CD4-positive, alpha-beta T cell treated with Interleukin-1 beta for 1 hour (primary cell): ENCODE measurements around the gene ANKRD24.
A peak's percentile ranks its signal among the peaks of the same experiment; 100 is the strongest.
"Not testable (repeated sequence)": the region's sequence is repeated elsewhere in the genome, so short reads cannot be mapped to it uniquely, and the experiment has no call there.

Experiments
- DNase-seq, 2 donors: peaks; one replicate each; pipeline ENCODE4 v3.0.0-alpha.2; 2020 to 2022

ANKRD24 gene

GRCh38 chr19:4199699-4200293 is 17.3 kb downstream of the ANKRD24 start:
- DNase-seq, result no peak

DNA sequence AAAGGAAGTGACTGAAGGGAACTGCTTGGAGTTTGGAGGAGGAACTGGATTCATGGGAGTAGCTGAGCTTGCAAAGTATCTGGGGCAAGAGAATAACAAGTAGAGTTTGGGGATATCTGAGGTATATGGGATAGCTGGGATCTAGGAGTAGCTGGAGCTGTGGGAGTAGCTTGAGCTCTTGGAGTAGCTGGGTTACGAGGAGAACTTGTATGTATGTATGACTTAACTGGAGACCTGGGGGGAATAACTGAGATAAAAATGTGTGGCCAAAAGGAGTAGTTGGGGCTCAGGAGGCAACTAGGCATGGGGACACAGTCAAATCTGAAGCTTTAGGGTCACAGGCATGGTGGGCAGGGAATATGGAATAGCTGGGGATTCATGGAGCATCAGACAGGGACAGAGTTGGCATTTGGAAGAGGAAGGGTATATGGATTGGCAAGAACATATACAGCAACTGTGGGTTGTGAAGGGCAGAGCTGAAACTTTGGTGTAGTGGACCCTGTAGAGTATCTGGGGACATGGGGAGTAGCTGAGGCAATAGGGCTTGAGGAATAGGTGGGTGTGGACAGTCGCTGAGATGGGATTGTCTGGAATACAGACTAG is 18.6 kb downstream of the ANKRD24 start:
- DNase-seq, result no peak

GRCh38 chr19:4201798-4202197 is 19.3 kb downstream of the ANKRD24 start:
- DNase-seq, result no peak

GRCh38 chr19:4206818-4207484 is 24.5 kb downstream of the ANKRD24 start:
- no peak for DNase-seq

DNA sequence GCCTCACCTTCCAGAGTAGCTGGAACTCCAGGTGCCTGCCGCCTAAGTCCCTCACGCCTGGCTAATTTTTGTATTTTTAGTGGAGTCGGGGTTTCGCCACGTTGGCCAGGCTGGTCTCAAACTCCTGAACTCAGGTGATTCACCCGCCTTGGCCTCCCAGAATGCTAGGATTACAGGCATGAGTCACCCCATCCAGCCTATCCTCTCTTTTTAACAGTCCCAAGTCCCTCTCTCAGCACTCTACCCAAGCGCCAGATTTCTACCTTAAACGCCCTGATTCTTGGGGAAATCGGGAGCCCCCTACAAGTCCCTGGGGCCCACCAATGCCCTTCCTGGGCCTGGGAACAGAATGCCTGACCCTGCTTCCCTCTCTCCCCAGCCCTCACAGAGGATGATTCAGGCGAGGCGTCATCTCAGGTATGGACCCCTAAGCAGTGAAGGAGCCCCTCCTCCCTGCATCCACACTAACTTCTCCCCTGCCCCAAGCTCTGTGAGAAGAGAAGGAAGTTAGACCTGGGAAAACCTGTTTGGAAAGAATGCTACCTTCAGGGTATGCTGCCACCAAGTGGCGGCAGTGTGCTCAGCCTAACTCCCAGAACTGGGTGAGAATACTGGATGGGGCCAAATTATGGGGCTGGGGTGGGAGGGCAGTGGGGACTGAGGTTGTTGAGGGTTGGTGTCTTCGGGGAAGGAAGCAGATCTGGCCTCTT is 26.1 kb downstream of the ANKRD24 start:
- no peak for DNase-seq

GRCh38 chr19:4210166-4210731 is 27.8 kb downstream of the ANKRD24 start:
- DNase-seq, result no peak

DNA sequence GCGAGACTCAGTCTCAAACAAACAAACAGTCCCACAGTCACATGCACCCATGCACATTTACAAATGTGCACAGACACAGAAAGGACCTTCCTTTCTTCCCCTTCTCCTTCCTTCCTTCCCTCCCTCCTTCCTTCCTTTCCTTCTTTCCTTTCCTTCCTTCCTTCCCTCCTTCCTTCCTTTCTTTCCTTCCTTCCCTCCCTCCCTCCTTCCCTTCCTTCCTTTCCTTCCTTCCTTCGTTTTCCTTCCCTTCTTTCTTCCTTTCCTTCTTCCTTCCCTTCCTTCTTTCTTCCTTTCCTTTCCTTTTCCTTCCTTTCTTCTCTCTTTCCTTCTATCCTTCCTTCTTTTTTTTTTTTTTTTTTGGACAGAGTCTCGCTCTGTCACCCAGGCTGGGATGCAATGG is 30.6 kb downstream of the ANKRD24 start:
- DNase-seq, result no peak

DNA sequence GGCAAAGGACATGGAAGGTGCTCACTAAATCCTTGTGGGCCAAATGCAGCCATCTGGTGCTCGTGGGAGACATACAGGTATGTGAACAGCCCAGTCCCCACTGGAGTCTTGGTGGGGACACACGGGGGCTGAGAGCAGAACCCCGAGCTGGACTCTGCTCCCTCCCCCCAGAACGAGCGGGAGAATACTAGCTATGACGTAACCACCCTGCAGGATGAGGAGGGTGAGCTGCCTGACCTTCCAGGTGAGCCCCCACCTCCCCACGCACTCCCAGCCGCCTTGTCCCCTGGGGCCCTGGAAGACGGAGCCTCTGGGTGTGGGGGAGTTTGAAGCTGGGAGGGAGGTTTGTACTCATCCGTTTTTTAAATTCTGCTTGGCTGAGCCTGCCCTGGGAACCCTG is 33.3 kb downstream of the ANKRD24 start:
- DNase-seq, result no peak

DNA sequence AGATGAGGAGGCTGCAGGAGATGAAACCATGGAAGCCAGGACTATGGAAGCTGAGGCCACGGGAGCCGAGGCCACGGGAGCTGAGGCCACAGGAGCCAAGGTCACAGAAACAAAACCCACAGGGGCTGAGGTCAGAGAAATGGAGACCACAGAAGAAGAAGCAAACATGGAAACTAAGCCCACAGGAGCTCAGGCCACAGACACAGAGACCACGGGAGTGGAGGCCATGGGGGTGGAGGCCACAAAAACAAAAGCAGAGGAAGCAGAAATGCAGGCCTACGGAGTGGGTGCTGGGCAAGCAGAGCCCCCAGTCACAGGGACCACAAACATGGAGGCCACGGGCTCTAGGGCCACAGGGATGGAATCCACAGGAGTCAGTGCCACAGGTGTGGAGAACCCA is 34.4 kb downstream of the ANKRD24 start:
- no peak for DNase-seq

DNA sequence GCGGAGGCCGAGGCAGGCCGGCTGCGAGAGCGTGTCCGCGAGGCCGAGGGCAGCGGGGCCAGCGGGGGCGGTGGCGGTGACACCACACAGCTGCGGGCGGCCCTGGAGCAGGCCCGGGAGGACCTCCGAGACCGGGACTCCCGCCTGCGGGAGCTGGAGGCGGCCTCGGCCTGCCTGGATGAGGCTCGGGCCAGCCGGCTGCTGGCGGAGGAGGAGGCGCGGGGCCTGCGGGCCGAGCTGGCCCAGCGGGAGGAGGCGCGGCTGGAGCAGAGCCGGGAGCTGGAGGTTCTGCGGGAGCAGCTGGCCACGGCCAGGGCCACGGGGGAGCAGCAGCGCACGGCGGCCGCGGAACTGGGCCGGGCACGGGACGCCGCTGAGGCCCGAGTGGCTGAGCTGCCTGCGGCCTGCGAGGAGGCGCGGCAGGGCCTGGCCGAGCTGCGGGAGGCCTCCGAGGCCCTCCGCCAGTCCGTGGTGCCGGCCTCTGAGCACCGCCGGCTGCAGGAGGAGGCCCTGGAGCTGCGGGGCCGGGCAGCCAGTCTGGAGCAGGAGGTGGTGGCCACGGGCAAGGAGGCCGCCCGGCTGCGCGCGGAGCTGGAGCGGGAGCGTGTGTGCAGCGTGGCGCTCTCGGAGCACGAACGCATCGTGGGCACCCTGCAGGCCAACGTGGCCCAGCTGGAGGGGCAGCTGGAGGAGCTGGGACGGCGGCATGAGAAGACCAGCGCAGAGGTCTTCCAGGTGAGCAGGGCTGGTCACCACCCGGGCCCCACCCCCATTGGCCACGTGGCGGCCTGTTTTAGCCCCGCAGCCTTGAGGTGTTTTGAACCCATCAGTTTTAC is 35.2 kb downstream of the ANKRD24 start:
- DNase-seq, result no peak

DNA sequence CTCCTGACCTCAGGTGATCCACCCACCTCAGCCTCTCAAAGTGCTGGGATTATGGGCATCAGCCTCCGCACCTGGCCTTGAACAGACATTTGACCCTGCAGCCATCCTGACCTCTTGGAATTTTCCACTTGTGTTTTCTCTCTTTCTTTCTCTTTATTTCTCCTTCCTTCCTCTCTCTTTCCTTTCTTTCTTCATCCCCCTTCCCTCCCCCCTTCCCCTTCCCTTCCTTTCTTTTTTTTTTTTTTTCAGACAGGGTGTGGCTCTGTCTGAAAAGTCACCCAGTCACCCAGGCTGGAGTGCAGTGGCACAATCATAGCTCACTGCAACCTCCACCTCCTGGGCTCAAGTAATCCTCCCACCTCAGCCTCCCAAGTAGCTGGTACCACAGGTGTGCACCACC is 36.0 kb downstream of the ANKRD24 start:
- DNase-seq, result not testable (repeated sequence)

GRCh38 chr19:4220188-4220587 is 37.7 kb downstream of the ANKRD24 start:
- DNase-seq, result no peak

DNA sequence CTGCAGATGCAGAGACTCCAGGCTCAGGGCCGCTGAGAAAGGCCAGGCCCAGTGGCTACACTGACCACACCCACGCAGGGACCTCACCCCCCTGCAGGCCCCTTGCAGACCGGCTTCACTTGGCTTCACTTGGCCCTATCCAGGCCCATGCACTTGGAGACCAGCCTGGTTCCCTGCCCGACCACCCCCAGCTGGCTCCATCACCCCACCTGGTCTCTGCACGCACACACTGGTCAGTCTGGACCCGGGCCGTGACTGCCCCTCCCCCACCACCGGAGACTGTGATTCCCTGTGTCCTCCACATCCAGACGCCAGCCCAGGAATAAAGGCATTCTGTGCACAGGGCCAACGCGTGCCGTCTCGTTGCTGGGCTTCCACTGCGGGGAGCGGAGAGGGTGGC is 42.0 kb downstream of the ANKRD24 start:
- no peak for DNase-seq

GRCh38 chr19:4225885-4226284 is 43.4 kb downstream of the ANKRD24 start:
- DNase-seq, result no peak

DNA sequence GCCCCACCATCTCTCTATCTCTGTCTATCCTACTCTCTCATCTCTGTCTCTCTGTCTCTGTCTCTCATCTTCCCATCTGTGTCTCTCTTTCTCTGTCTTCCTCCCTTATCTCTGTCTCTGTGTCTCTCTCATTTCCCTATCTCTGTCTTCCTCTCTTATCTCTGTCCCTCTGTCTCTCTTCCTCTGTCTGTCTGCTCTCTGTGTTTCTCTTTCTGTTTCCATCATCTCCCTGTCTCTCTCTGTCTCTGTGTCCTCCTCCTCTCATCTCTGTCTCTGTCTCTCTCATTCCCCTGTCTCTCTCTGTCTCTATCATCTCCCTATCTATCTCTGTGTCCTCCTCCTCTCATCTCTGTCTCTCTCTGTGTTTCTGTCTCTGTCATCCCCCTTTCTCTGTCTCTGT is 45.3 kb downstream of the ANKRD24 start:
- no peak for DNase-seq

GRCh38 chr19:4228765-4229178 is 46.3 kb downstream of the ANKRD24 start:
- no peak for DNase-seq

DNA sequence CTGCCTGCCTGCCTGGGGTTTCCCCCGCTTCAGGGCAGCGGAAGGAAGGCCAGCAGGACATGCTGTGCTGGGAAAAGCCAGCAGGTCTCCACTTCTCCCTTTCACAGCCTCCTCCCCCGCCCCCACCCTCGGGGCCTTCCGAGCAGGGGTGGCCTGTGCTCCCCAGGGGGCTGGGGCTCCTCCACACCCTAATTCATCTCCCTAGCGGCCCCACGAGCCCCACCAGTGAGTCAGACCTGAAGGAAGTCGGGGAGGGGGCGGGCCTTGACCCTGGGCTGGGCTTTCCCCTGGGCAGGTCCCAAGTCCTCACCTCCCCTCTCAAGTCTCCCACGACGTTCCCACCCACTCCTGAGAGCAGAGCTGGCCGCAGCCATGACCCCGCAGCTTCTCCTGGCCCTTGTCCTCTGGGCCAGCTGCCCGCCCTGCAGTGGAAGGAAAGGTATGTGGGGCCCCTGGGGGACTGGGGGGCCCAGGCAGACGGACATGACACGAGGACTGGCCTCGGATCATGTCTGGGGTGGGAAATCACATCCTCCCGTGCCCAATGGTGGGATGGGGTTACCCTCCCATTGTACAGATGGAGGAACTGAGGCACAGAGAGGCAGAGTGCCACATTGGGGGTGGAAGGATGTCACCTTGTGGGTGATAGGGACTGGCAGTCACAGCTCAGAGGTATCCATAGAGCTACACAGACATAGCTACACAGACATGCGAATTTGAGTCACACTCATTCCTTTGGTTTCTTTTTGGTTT is 46.9 kb downstream of the ANKRD24 start, which contains the start of gene EBI3:
Gene EBI3, plus strand, starts transcription at position 345 of the 753 bp plus-strand sequence. Its CDS starts 28 bp downstream, at position 373.
- DNase-seq, result peak; percentile 19 to 68

DNA sequence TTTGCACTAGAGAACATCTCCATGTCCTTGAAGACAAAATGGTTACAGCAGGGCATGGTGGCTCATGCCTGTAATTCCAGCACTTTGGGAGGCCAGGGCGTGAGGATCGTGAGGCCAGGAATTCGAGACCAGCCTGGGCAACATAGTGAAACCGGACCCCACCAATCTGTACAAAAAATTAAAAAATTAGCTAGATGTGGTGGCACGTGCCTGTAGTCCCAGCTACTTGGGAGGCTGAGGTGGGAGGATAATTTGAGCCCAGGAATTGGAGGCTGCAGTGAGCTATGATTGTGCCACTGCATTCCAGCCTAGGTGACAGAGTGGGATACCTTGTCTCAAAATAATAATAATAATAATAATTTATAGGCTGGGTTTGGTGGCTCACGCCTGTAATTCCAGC is 47.7 kb downstream of the ANKRD24 start:
- not testable (repeated sequence) for DNase-seq

DNA sequence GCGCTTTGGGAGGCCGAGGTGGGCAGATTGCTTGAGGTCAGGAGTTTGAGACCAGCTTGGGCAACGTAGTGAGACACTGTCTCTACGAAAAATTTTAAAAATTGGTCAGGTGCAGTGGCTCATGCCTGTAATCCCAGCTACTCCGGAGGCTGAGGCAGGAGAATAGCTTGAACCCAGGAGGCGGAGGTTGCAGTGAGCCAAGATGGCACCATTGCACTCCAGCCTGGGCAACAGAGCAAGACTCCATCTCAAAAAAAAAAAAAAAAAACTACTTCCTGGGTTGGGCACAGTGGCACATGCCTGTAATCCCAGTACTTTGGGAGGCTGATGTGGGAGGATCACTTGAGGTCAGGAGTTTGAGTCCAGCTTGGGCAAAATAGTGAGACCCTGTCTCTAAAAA is 49.0 kb downstream of the ANKRD24 start:
- not testable (repeated sequence) for DNase-seq

DNA sequence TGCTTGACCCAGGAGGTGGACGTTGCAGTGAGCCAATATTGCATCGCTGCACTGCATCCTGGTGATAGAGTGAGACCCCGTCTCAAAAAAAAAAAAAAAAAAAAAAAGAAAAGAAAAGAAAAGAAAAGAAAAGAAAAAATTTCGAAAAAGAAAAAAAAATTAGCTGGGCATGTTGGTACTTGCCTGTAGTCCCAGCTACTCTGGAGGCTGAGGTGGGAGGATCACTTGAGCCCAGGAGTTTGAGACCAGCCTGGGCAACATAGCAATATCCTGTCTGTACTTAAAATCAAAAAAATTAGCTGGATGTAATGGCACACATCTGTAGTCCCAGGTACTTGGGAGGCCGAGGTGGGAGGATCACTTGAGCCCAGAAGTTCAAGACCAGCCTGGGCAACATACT is 49.6 kb downstream of the ANKRD24 start:
- DNase-seq, result not testable (repeated sequence)

GRCh38 chr19:4232614-4233281 is 50.3 kb downstream of the ANKRD24 start:
- DNase-seq, result no peak
